Panc1 (cell line): ENCODE data around the gene SLC25A17.

Experiments used
- CTCF ChIP-seq: fragments of 450-650 bp; IDR thresholded peaks from 2 replicates; pipeline ENCODE4 v1.5.1; 2017; ENCODE audit warnings: mild to moderate bottlenecking
- POLR2AphosphoS5 ChIP-seq: IDR thresholded peaks from 2 replicates; pipeline ENCODE4 v1.6.1; 2012; ENCODE audit warnings: mild to moderate bottlenecking, low read depth, low read length, moderate library complexity
- SIN3A ChIP-seq: IDR thresholded peaks from 2 replicates; pipeline ENCODE4 v1.6.1; 2012; ENCODE audit warnings: low read depth, mild to moderate bottlenecking, low read length, moderate library complexity, borderline replicate concordance; ENCODE audit not compliant: insufficient read depth
- TF ChIP-seq, protein P1 (sequence below), 2 experiments: IDR thresholded peaks; 2 replicates each; pipeline ENCODE4 v1.6.1; 2011 to 2012; ENCODE audit warnings: low read depth in 2 of 2, control low read depth in 1 of 2, low read length in 1 of 2, mild to moderate bottlenecking in 1 of 2, moderate library complexity in 1 of 2; ENCODE audit not compliant: insufficient read depth in 1 of 2

GRCh38 chr22:40759294-40759840 is 59.8 kb downstream of the SLC25A17 start:
- TF ChIP-seq, protein P1, sequence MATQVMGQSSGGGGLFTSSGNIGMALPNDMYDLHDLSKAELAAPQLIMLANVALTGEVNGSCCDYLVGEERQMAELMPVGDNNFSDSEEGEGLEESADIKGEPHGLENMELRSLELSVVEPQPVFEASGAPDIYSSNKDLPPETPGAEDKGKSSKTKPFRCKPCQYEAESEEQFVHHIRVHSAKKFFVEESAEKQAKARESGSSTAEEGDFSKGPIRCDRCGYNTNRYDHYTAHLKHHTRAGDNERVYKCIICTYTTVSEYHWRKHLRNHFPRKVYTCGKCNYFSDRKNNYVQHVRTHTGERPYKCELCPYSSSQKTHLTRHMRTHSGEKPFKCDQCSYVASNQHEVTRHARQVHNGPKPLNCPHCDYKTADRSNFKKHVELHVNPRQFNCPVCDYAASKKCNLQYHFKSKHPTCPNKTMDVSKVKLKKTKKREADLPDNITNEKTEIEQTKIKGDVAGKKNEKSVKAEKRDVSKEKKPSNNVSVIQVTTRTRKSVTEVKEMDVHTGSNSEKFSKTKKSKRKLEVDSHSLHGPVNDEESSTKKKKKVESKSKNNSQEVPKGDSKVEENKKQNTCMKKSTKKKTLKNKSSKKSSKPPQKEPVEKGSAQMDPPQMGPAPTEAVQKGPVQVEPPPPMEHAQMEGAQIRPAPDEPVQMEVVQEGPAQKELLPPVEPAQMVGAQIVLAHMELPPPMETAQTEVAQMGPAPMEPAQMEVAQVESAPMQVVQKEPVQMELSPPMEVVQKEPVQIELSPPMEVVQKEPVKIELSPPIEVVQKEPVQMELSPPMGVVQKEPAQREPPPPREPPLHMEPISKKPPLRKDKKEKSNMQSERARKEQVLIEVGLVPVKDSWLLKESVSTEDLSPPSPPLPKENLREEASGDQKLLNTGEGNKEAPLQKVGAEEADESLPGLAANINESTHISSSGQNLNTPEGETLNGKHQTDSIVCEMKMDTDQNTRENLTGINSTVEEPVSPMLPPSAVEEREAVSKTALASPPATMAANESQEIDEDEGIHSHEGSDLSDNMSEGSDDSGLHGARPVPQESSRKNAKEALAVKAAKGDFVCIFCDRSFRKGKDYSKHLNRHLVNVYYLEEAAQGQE (IDR thresholded peaks at IDR 0.05; ENCODE audit: insufficient read depth in 1 of 2, low read depth in 2 of 2, low read length in 1 of 2), result no peak
- TF ChIP-seq CTCF (no peak), POLR2AphosphoS5 (no peak), SIN3A (no peak)
